ENCODE data around the gene CRYBG2. TPM values are rescaled to one million over a fixed set of nuclear protein-coding genes. Genes with fewer than 3 reads are reported as not detected.
"Not testable (repeated sequence)": the region's sequence is repeated elsewhere in the genome, so short reads cannot be mapped to it uniquely, and the experiment has no call there.

The CRYBG2 gene
- total and polyA plus RNA-seq, 4 donors = 0.37 to 7.7 (median 2.7) TPM

GRCh38 chr1:26388791-26389445 lies 35.0 kb upstream of the CRYBG2 start:
- Histone ChIP-seq H3K4me3 (no peak overlapping the region), H3K36me3 (ENCODE audit: control insufficient read depth in 4 of 4, insufficient read depth in 4 of 4, low read length in 4 of 4) (no peaks in the 10 kb centered on the region), H3K27me3 (ENCODE audit: control insufficient read depth in 3 of 3, insufficient read depth in 3 of 3, low read length in 2 of 3) (no peaks in the 10 kb centered on the region), H3K9ac (ENCODE audit: insufficient read depth in 1 of 2, low read length in 2 of 2) (no peak overlapping the region), H3K9me3 (ENCODE audit: control insufficient read depth in 4 of 4, insufficient read depth in 3 of 4, low read length in 3 of 4) (no peaks in the 10 kb centered on the region), H3K27ac (ENCODE audit: low read depth in 1 of 2, low read length in 1 of 2) (no peak overlapping the region), H3K4me1 (ENCODE audit: control insufficient read depth in 5 of 5, insufficient read depth in 5 of 5, low read length in 5 of 5) (no peaks in the 10 kb centered on the region)
- no peak for TF ChIP-seq CTCF (IDR thresholded peaks at IDR 0.05; ENCODE audit: control extremely low read depth, extremely low read depth)
- ATAC-seq (ENCODE audit: insufficient read depth, low FRiP score) = no peak
- 81 to 88% methylated on average over 7 of the region's 7 CpGs for WGBS, 2 donors
- no peak for DNase-seq

- Histone ChIP-seq H3K36me3 (ENCODE audit: control insufficient read depth in 4 of 4, insufficient read depth in 4 of 4, low read length in 4 of 4) (no peaks in the 10 kb centered on the region), H3K4me3 (no peak overlapping the region), H3K9me3 (ENCODE audit: control insufficient read depth in 4 of 4, insufficient read depth in 3 of 4, low read length in 3 of 4) (no peaks in the 10 kb centered on the region), H3K4me1 (ENCODE audit: control insufficient read depth in 5 of 5, insufficient read depth in 5 of 5, low read length in 5 of 5) (no peaks in the 10 kb centered on the region), H3K9ac (ENCODE audit: insufficient read depth in 1 of 2, low read length in 2 of 2) (no peak overlapping the region), H3K27me3 (ENCODE audit: control insufficient read depth in 3 of 3, insufficient read depth in 3 of 3, low read length in 2 of 3) (no peaks in the 10 kb centered on the region), H3K27ac (ENCODE audit: low read depth in 1 of 2, low read length in 1 of 2) (no peak overlapping the region)
- 72 to 77% methylated on average over 7 of the region's 7 CpGs for WGBS, 2 donors
- ATAC-seq (ENCODE audit: insufficient read depth, low FRiP score) (no peak), DNase-seq (no peak)
- no peak for TF ChIP-seq CTCF (IDR thresholded peaks at IDR 0.05; ENCODE audit: control extremely low read depth, extremely low read depth)
Observed at GRCh38 chr1:26387447-26387846, 33.5 kb upstream of the CRYBG2 start.

- not testable (repeated sequence) for H3K9me3 ChIP-seq (ENCODE audit: control insufficient read depth in 4 of 4, insufficient read depth in 3 of 4, low read length in 3 of 4); H3K4me3 ChIP-seq; ATAC-seq (ENCODE audit: insufficient read depth, low FRiP score); H3K36me3 ChIP-seq (ENCODE audit: control insufficient read depth in 4 of 4, insufficient read depth in 4 of 4, low read length in 4 of 4); H3K4me1 ChIP-seq (ENCODE audit: control insufficient read depth in 5 of 5, insufficient read depth in 5 of 5, low read length in 5 of 5); H3K27ac ChIP-seq (ENCODE audit: low read depth in 1 of 2, low read length in 1 of 2); DNase-seq; H3K27me3 ChIP-seq (ENCODE audit: control insufficient read depth in 3 of 3, insufficient read depth in 3 of 3, low read length in 2 of 3); H3K9ac ChIP-seq (ENCODE audit: insufficient read depth in 1 of 2, low read length in 2 of 2)
- WGBS, 2 donors = 86 to 93% methylated on average over 3 of the region's 3 CpGs
Observed at GRCh38 chr1:26385063-26385462, 31.1 kb upstream of the CRYBG2 start.

GRCh38 chr1:26384076-26384475 lies 30.1 kb upstream of the CRYBG2 start:
- Histone ChIP-seq H3K4me3 (no peak overlapping the region), H3K4me1 (ENCODE audit: control insufficient read depth in 5 of 5, insufficient read depth in 5 of 5, low read length in 5 of 5) (no peaks in the 10 kb centered on the region), H3K36me3 (ENCODE audit: control insufficient read depth in 4 of 4, insufficient read depth in 4 of 4, low read length in 4 of 4) (no peaks in the 10 kb centered on the region), H3K27me3 (ENCODE audit: control insufficient read depth in 3 of 3, insufficient read depth in 3 of 3, low read length in 2 of 3) (no peaks in the 10 kb centered on the region), H3K27ac (ENCODE audit: low read depth in 1 of 2, low read length in 1 of 2) (no peak overlapping the region), H3K9ac (ENCODE audit: insufficient read depth in 1 of 2, low read length in 2 of 2) (no peak overlapping the region), H3K9me3 (ENCODE audit: control insufficient read depth in 4 of 4, insufficient read depth in 3 of 4, low read length in 3 of 4) (no peaks in the 10 kb centered on the region)
- 79 to 86% methylated on average over 3 of the region's 3 CpGs for WGBS, 2 donors
- no peak for TF ChIP-seq CTCF (IDR thresholded peaks at IDR 0.05; ENCODE audit: control extremely low read depth, extremely low read depth)
- ATAC-seq (ENCODE audit: insufficient read depth, low FRiP score) (no peak), DNase-seq (no peak)

Measured in lung (tissue), 12 donors.